ENCODE results near the gene PLA2G4A. TPM values are rescaled to one million over a fixed set of nuclear protein-coding genes. Genes with fewer than 3 reads are reported as not detected.

The PLA2G4A gene
- total RNA-seq, 1 experiment from 2014 or later: not detected

- in situ Hi-C loops (cut with HindIII; ENCODE audit: low pct_unique_long_range_greater_than_20kb, low sequenced_read_pairs): no loop called here
Measured at GRCh38 chr1:186806477-186806876, 22.3 kb upstream of the PLA2G4A start.

GRCh38 chr1:186807163-186807562, 21.6 kb upstream of the PLA2G4A start:
- BruUV-seq (replicated peaks): no TSS peak
- ATAC-seq (no peak), DNase-seq (ENCODE audit: low read depth, low spot score) (no peak)
- intact Hi-C loops (cut with micrococcal nuclease; ENCODE audit: unreplicated experiment) (no loop called here), in situ Hi-C loops (cut with HindIII; ENCODE audit: low pct_unique_long_range_greater_than_20kb, low sequenced_read_pairs) (no loop called here)
- Histone ChIP-seq H3K9me3 (ENCODE audit: control insufficient read depth, insufficient read depth, low read depth, low read length) (no peaks in the 10 kb centered on the region), H3K36me3 (ENCODE audit: control insufficient read depth, insufficient read depth, low read length) (no peaks in the 10 kb centered on the region), H3K4me1 (ENCODE audit: control insufficient read depth, insufficient read depth, low read length) (no peaks in the 10 kb centered on the region), H3K27ac (ENCODE audit: low read length) (no peak overlapping the region), H3K27me3 (ENCODE audit: control insufficient read depth, insufficient read depth, low read length) (no peaks in the 10 kb centered on the region), H3K4me3 (ENCODE audit: low read depth in 2 of 2, low read length in 2 of 2) (no peak overlapping the region)
- ChIA-PET POLR2A (no interaction called here), CTCF (no interaction called here)
- TF ChIP-seq REST (IDR thresholded peaks at IDR 0.05; ENCODE audit: insufficient read depth in 1 of 2, low read depth in 2 of 2, low read length in 1 of 2) (no peak), SIN3A (IDR thresholded peaks at IDR 0.05; ENCODE audit: borderline replicate concordance, insufficient read depth, low read depth, low read length) (no peak), POLR2AphosphoS5 (IDR thresholded peaks at IDR 0.05; ENCODE audit: low read depth, low read length) (no peak), TCF7L2 (IDR thresholded peaks at IDR 0.05; ENCODE audit: low read depth, low read length) (no peak)

More at GRCh38 chr1:186806477-186806876, 22.3 kb upstream of the PLA2G4A start:
- Histone ChIP-seq H3K27me3 (ENCODE audit: control insufficient read depth, insufficient read depth, low read length) (no peaks in the 10 kb centered on the region), H3K27ac (ENCODE audit: low read length) (no peak overlapping the region), H3K9me3 (ENCODE audit: control insufficient read depth, insufficient read depth, low read depth, low read length) (no peaks in the 10 kb centered on the region), H3K36me3 (ENCODE audit: control insufficient read depth, insufficient read depth, low read length) (no peaks in the 10 kb centered on the region), H3K4me1 (ENCODE audit: control insufficient read depth, insufficient read depth, low read length) (no peaks in the 10 kb centered on the region), H3K4me3 (ENCODE audit: low read depth in 2 of 2, low read length in 2 of 2) (no peak overlapping the region)
- BruUV-seq (replicated peaks): no TSS peak
- ChIA-PET POLR2A (no interaction called here), CTCF (no interaction called here)
- DNase-seq (ENCODE audit: low read depth, low spot score) (no peak), ATAC-seq (no peak)
- intact Hi-C loops (cut with micrococcal nuclease; ENCODE audit: unreplicated experiment): no loop called here
- no peak for TF ChIP-seq SIN3A (IDR thresholded peaks at IDR 0.05; ENCODE audit: borderline replicate concordance, insufficient read depth, low read depth, low read length)
- peak; percentile 27; the same call in 1 of the 2 replicates for TF ChIP-seq CTCF (IDR thresholded peaks at IDR 0.05)

- intact Hi-C loops (cut with micrococcal nuclease; ENCODE audit: unreplicated experiment): no loop called here
- Histone ChIP-seq H3K4me1 (ENCODE audit: control insufficient read depth, insufficient read depth, low read length) (no peaks in the 10 kb centered on the region), H3K27ac (ENCODE audit: low read length) (no peak overlapping the region), H3K9me3 (ENCODE audit: control insufficient read depth, insufficient read depth, low read depth, low read length) (no peaks in the 10 kb centered on the region), H3K36me3 (ENCODE audit: control insufficient read depth, insufficient read depth, low read length) (no peaks in the 10 kb centered on the region), H3K4me3 (ENCODE audit: low read depth in 2 of 2, low read length in 2 of 2) (no peak overlapping the region), H3K27me3 (ENCODE audit: control insufficient read depth, insufficient read depth, low read length) (no peaks in the 10 kb centered on the region)
- ATAC-seq: no peak
- no TSS peak for BruUV-seq (replicated peaks)
- in situ Hi-C loops (cut with HindIII; ENCODE audit: low pct_unique_long_range_greater_than_20kb, low sequenced_read_pairs): no loop called here
- TF ChIP-seq CTCF (IDR thresholded peaks at IDR 0.05): no peak
- no peak for TF ChIP-seq SIN3A (IDR thresholded peaks at IDR 0.05; ENCODE audit: borderline replicate concordance, insufficient read depth, low read depth, low read length)
- TF ChIP-seq REST (IDR thresholded peaks at IDR 0.05; ENCODE audit: insufficient read depth in 1 of 2, low read depth in 2 of 2, low read length in 1 of 2): no peak
- TF ChIP-seq POLR2AphosphoS5 (IDR thresholded peaks at IDR 0.05; ENCODE audit: low read depth, low read length): no peak
- TF ChIP-seq TCF7L2 (IDR thresholded peaks at IDR 0.05; ENCODE audit: low read depth, low read length): no peak
- DNase-seq (ENCODE audit: low read depth, low spot score): no peak
- ChIA-PET POLR2A (no interaction called here), CTCF (no interaction called here)
Measured at GRCh38 chr1:186811892-186812291, 16.9 kb upstream of the PLA2G4A start.
